Measurements from ENCODE around the gene PDZK1. TPM values are rescaled to one million over a fixed set of nuclear protein-coding genes. Genes with fewer than 3 reads are reported as not detected.

PDZK1 gene
- total and polyA plus RNA-seq, 2 of the 8 experiments (the other 6 are each of a cell fraction or from before 2014, with no cell fraction given): 0.17 TPM; not detected in 1

GRCh38 chr1:145751491-145752037, 44.4 kb upstream of the PDZK1 start:
- CTCF ChIA-PET (ENCODE audit: partially characterized antibody): no interaction called here

More at GRCh38 chr1:145751491-145752037, 44.4 kb upstream of the PDZK1 start:
- POLR2A ChIA-PET (ENCODE audit: partially characterized antibody): interaction anchor here (1.0 kb wide), 1 partner anchor 15 kb away, joined by 3 read pairs; no protein-coding TSS in a partner anchor
- Histone ChIP-seq H2BK120ac (replicated peaks; ENCODE audit: low read depth, low read length) (no peak overlapping the region), H2BK12ac (ENCODE audit: low read depth, low read length) (no peak overlapping the region), H4K91ac (replicated peaks; ENCODE audit: insufficient read length, low read length) (no peak overlapping the region), H2AK5ac (ENCODE audit: low read depth, low read length) (no peak overlapping the region), H3K56ac (replicated peaks; ENCODE audit: insufficient read length, low read depth, low read length) (no peak overlapping the region), H3K27ac (ENCODE audit: low read depth, low read length) (no peak overlapping the region), H3K23me2 (ENCODE audit: low read depth, low read length) (no peaks in the 10 kb centered on the region), H3K9me3 (ENCODE audit: insufficient read depth in 2 of 2, low read depth in 1 of 2, low read length in 1 of 2) (no peaks in the 10 kb centered on the region), H3K79me1 (ENCODE audit: low read depth, low read length) (no peaks in the 10 kb centered on the region; the same call in 1 of the 2 replicates), H4K8ac (ENCODE audit: extremely low read depth, insufficient read depth, low read length) (no peak overlapping the region), H3K4me1 (replicated peaks in 1 of 4; ENCODE audit: control insufficient read depth in 3 of 4, insufficient read depth in 4 of 4, low read length in 3 of 4) (no peaks in the 10 kb centered on the region), H2BK20ac (ENCODE audit: low read length) (no peak overlapping the region), H4K5ac (ENCODE audit: insufficient read length, low read depth, low read length) (no peak overlapping the region), H3K18ac (ENCODE audit: extremely low read depth, low read length) (no peak overlapping the region), H3K27me3 (replicated peaks in 1 of 4; ENCODE audit: control insufficient read depth in 3 of 4, extremely low read depth in 1 of 4, insufficient read depth in 3 of 4, low read length in 3 of 4) (no peaks in the 10 kb centered on the region), H3K9ac (replicated peaks in 1 of 4; ENCODE audit: extremely low read depth in 1 of 4, low read depth in 3 of 4, low read length in 3 of 4) (no peak overlapping the region), H3K4me2 (ENCODE audit: insufficient read depth in 1 of 2, low read depth in 2 of 2, low read length in 2 of 2) (no peak overlapping the region), H2BK5ac (ENCODE audit: low read depth, low read length) (no peak overlapping the region), H3K4me3 (ENCODE audit: extremely low read depth in 1 of 4, insufficient read depth in 2 of 4, low read depth in 3 of 4, low read length in 4 of 4) (no peak overlapping the region), H3K79me2 (ENCODE audit: control insufficient read depth in 1 of 2, insufficient read depth in 2 of 2, low read length in 2 of 2) (no peaks in the 10 kb centered on the region), H2AFZ (ENCODE audit: low read length) (no peak overlapping the region), H3K4ac (replicated peaks; ENCODE audit: insufficient read length, low read depth, low read length) (no peak overlapping the region), H3K14ac (ENCODE audit: insufficient read length) (no peak overlapping the region), H3K23ac (ENCODE audit: insufficient read length) (no peak overlapping the region), H3K36me3 (ENCODE audit: control insufficient read depth in 2 of 4, insufficient read depth in 4 of 4, low read length in 3 of 4) (peaks cover 3 to 15% (median 7%) of the 10 kb centered on the region in 4 experiments; a peak in 6 of 8 replicates), H4K20me1 (replicated peaks in 1 of 2; ENCODE audit: control insufficient read depth in 1 of 2, insufficient read depth in 2 of 2, low read length in 2 of 2) (no peaks in the 10 kb centered on the region), H2BK15ac (ENCODE audit: low read length) (no peak overlapping the region)
- TF ChIP-seq JUND (IDR thresholded peaks at IDR 0.05; ENCODE audit: low read length) (no peak), SIN3A (conservative IDR thresholded peaks at IDR 0.05 in 1 of 2, IDR thresholded peaks at IDR 0.05 in 1 of 2; ENCODE audit: low read depth in 1 of 2, low read length in 2 of 2) (no peak), CHD2 (IDR thresholded peaks at IDR 0.05; ENCODE audit: low read length) (no peak), ASH2L (IDR thresholded peaks at IDR 0.05; ENCODE audit: low read length) (no peak), TCF12 (IDR thresholded peaks at IDR 0.05; ENCODE audit: low read depth, low read length) (no peak), TAF7 (optimal IDR thresholded peaks at IDR 0.05; ENCODE audit: borderline replicate concordance, low read depth, low read length) (no peak)
- FAIRE-seq: no peak
- 86% methylated on average over 5 of the region's 5 CpGs; no CpG with 5 or more reads in 1 of the 2 experiments for WGBS, 2 experiments (ENCODE audit: extremely low coverage in 1 of 2, insufficient coverage in 1 of 2, insufficient read length in 1 of 2, insufficient replicate concordance in 2 of 2, low coverage in 1 of 2, low lambda C conversion rate in 2 of 2, missing lambda C conversion rate in 1 of 2)
- DNase-seq (ENCODE audit: low read depth in 1 of 2, low spot score in 2 of 2): no peak
